Measurements from ENCODE around the gene CMTM3. TPM values are rescaled to one million over a fixed set of nuclear protein-coding genes. Genes with fewer than 3 reads are reported as not detected.

Gene CMTM3
- total RNA-seq (2021; ENCODE audit: unreplicated experiment): 12.8 TPM
- 9.8 and 11.8 TPM in 2 replicates for polyA plus RNA-seq (2012)
- Bru-seq, nascent RNA: percentile 47 among the genes with signal in this experiment
- percentile 61 among the genes with signal in this experiment for BruChase-seq, experiment 1, labeled RNA remaining after a 6-hour chase
- percentile 62 among the genes with signal in this experiment for BruChase-seq, experiment 2, labeled RNA remaining after a 2-hour chase
- long read RNA-seq, transcript CMTM3-214 (5 exons, 1,934 nt): major isoform, 17 of 26 reads
- long read RNA-seq, partial matches to known transcripts: 0 of 26 reads
- long read RNA-seq, other reads (novel, unspliced or antisense): 8 of 26 reads

- CTCF ChIA-PET: interaction anchor here (0.6 to 1.0 kb wide), 2 partner anchors 41 to 198 kb away, joined by 3 to 4 read pairs; no protein-coding TSS in a partner anchor
- 0 out of 2 replicates have a peak, but pooled peaks cover 4% of the 10 kb centered on the region for H4K20me1 ChIP-seq (ENCODE audit: insufficient read depth)
- H2AFZ ChIP-seq (ENCODE audit: low read depth, low read length, poor library complexity, severe bottlenecking): no peak within 1 kb of the TSS
- peaks cover 24 to 39% of the 10 kb centered on the region in 2 experiments for H3K4me1 ChIP-seq (ENCODE audit: control insufficient read depth in 1 of 2, insufficient read depth in 2 of 2, low read length in 2 of 2)
- no peaks in the 10 kb centered on the region for H3K9me2 ChIP-seq (ENCODE audit: insufficient read depth)
- peak within 1 kb of the TSS; percentile 62 to 75 for H3K4me3 ChIP-seq (replicated peaks in 1 of 2; ENCODE audit: low read depth in 1 of 2, low read length in 2 of 2)
- H3K36me3 ChIP-seq (ENCODE audit: control insufficient read depth in 1 of 2, insufficient read depth in 2 of 2, low read length in 2 of 2): peaks cover 0 to 2% of the 10 kb centered on the region in 2 experiments; a peak in 2 of 4 replicates
- H3K9me3 ChIP-seq (ENCODE audit: control insufficient read depth in 1 of 2, insufficient read depth in 1 of 2, low read depth in 1 of 2, low read length in 2 of 2): no peaks in the 10 kb centered on the region
- TF ChIP-seq SIN3A (IDR thresholded peaks at IDR 0.05; ENCODE audit: low read depth): no peak
- TF ChIP-seq SP1 (IDR thresholded peaks at IDR 0.05; ENCODE audit: low read depth): no peak
- TF ChIP-seq RAD21 (IDR thresholded peaks at IDR 0.05; ENCODE audit: low read depth): peak; percentile 60
- peak; percentile 25 for TF ChIP-seq POLR2A (IDR thresholded peaks at IDR 0.05; ENCODE audit: borderline replicate concordance, extremely low read depth, insufficient read depth, insufficient read length)
- 0 out of 2 replicates have a peak, but pooled peaks have one; percentile 8 for TF ChIP-seq MAX (IDR thresholded peaks at IDR 0.05)
- TF ChIP-seq ATF3 (IDR thresholded peaks at IDR 0.05): no peak
- peak; percentile 62 for TF ChIP-seq POLR2AphosphoS5 (IDR thresholded peaks at IDR 0.05; ENCODE audit: low read depth, low read length)
- TF ChIP-seq CTCF (IDR thresholded peaks at IDR 0.05 in 2 of 3, conservative IDR thresholded peaks at IDR 0.05 in 1 of 3; ENCODE audit: borderline replicate concordance in 1 of 3, insufficient read depth in 1 of 3, low read depth in 2 of 3, low read length in 2 of 3): peak; percentile 43 to 60 (median 44); a peak in 2 of 6 replicates
- peak; percentile 38; the same call in 1 of the 2 replicates for TF ChIP-seq ZFX (IDR thresholded peaks at IDR 0.05)
- DNase-seq (ENCODE audit: low read depth, low spot score) (peak; percentile 21), ATAC-seq (peak; percentile 78)
- H3K27me3 ChIP-seq (ENCODE audit: insufficient read depth, low read length): no peaks in the 10 kb centered on the region
- RAD21 ChIA-PET (ENCODE audit: low non-redundant PET in 1 of 2, low total read pairs in 2 of 2, uncharacterized antibody in 2 of 2, unreplicated experiment in 2 of 2): no interaction called here
- BruUV-seq (replicated peaks): no TSS peak
- H3K4me2 ChIP-seq (ENCODE audit: low read length): peak within 1 kb of the TSS; percentile 89
- peak within 1 kb of the TSS; percentile 79 for H3K9ac ChIP-seq (ENCODE audit: low read length)
- POLR2A ChIA-PET: no interaction called here
- intact Hi-C loops (cut with micrococcal nuclease): loop anchor here (5.0 kb wide), 1 partner anchor 197 kb away; no protein-coding TSS in a partner anchor
- H3K79me2 ChIP-seq (ENCODE audit: insufficient read depth, low read length): peaks cover 8% of the 10 kb centered on the region; the same call in 1 of the 2 replicates
- H3K27ac ChIP-seq (ENCODE audit: low read depth, low read length): peak within 1 kb of the TSS; percentile 70
Observed at GRCh38 chr16:66604376-66605176, at the start of gene CMTM3. Gene CMTM3, plus strand, starts transcription at chr16:66604704. Its CDS starts 102 bp downstream, at chr16:66604806.

Measured in HCT116 (cell line).